T1000 (cell line): ENCODE results near the gene INPP4B.
"Not testable (repeated sequence)": the region's sequence is repeated elsewhere in the genome, so short reads cannot be mapped to it uniquely, and the experiment has no call there.

ENCODE experiments used
- DNase-seq: peaks from one replicate; lab custom pipeline; 2025; ENCODE audit warnings: mixed read lengths; lab: John Stamatoyannopoulos, UW

Gene INPP4B

DNA sequence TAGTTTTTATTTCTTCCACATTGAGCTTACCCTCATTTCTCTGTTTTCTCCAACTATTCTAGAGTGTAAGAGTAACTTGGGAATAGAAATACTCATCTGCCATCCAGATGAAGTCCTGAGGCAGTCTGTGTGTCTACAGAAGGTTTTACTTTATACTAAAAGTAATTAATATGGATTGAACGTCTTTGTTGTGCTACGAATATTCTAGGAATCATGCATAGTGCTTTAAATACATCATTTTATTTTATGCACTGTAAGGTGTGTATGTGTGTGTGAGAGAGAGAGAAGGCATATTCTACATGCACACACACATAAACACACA, 305.7 kb downstream of the INPP4B start:
- DNase-seq: no peak

DNA sequence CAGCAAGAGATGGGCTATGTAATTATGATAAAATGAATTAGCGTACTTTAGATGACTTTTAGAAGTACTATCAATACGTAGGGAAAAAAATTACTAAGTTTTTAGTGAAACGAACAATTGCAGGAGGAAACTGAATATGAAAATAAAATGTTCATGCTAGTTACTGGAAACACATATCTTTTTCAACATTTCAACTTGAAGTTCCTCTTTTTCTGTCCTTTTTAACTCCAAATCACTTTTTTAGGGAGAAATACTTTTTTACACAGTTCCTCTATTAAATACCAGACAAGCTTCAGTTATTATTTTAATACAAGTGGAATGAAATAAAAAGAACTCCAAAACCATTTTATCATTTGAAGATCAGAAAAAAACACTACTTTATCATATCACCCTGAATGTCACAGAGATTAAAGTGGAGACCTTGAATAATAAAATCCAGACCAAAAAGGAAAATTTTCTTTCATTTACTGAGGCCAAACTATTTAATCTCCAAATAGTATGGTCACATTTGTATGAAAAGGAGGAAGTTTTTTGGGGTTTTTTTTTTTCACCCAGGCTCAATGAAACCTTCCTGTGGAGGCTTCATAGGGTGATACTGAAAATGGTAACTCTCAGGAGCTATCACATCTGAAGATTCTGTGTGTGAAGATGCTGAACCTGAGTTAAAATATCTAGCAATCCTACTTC, 306.2 kb downstream of the INPP4B start:
- no peak for DNase-seq

DNA sequence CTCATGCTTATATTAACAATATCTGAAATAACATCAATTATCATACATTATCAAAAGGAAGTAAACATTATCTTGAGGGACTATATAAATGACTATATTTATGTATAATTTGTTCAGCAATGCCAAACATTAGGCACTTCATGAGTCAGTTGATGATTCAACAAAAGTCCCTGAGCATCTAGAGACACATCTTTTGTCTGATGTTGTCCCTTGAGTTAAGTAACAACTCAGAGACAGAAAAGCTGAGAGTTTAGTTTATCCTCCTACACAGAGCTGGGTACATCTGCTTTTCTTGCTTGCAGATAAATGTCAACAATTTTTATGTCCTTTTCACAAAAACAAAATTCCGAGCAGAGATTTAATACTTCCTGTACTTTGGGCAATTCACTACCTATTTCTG, 311.1 kb downstream of the INPP4B start:
- DNase-seq: no peak

DNA sequence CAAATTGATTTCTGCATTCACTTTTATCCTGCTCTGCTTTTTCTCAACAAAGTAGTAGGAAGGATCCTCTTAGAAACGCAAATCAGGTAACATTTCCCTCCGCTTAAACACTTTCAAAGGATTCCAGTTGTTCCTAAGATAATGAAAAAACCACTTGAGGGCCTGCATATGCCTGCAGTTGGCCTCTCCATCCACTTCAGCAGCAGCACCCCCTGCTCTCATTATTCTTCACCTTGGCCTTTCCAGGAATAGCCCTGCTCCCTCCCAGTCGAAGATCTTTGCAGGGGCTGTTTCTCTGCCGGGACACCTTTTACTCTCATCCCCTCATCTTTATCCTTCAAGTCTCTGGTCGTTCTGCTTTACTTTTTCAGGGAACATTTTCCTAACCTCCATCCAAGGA, 314.0 kb downstream of the INPP4B start:
- DNase-seq: no peak

DNA sequence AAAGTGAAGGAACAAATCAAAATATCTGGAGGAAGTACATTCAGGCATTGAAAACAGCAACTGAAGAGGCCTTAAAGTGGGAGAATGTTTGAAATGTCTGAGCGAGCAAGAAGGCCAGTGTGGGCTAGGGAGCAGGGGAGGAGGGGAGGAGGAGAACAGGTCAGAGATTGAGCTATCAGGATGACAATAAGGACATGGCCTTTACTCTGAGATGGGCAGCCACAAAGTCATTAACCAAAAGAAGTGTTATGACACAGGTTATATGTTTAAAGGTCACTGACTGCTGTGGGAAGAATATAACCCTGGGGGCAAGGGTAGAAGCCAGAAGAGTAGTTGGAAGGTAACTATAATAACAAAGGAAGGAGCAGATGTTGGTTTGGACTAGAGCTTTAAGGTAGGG, 315.4 kb downstream of the INPP4B start:
- DNase-seq: no peak

DNA sequence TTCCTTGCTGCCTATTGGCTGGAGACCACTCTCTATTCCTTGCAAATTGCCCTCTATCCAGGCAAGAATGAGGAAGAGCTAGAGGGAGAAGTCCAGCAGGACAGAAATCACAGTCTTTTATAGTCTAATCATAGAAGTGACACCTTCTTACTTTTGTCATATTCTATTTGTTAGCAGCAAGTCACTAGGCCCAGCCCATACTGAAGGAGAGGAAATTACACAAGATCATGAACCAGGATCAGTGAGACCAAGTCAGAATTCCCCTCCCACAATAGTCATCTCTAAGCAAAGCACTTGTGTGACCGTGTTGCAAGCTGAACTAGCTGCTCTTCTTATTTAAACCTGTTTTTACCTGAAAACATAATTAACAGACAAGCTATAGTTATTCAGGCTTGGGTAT, 317.7 kb downstream of the INPP4B start:
- DNase-seq: no peak

DNA sequence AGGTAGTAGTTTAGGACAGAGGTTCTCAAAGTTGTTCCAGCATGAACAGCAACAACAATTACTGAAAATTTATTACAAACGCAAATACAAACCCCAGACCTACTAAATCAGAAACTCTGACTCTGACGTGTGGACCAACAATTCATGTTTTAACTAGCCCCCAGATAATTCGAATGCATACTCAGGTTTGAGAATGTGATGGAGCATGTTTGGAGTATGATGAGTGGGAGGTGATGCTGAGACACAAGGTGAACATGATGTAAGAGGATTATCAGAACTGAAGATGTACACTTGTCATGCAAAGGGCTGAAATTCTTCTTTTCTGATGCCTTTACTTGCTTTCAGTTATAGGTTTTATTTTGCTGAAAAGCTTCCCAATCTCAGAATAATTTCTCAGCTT, 323.0 kb downstream of the INPP4B start:
- DNase-seq: no peak

DNA sequence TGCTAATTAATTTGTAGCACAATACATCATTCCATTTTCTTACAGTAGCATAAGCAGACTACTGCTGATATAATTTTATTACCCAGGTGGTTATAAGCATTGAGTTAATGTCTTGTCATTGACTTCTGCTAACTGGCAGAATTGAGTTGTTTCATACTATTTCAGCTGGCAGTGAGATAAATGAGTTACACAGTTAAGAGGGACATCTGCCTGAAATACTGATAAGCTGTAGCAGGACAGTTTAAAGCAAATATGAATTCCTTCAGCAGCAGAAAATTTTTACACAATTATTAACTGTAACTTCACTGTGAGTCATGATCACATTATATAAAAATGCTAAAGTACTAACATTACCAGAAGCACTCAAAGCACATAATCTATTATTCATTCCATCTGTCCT, 326.8 kb downstream of the INPP4B start:
- no peak for DNase-seq

DNA sequence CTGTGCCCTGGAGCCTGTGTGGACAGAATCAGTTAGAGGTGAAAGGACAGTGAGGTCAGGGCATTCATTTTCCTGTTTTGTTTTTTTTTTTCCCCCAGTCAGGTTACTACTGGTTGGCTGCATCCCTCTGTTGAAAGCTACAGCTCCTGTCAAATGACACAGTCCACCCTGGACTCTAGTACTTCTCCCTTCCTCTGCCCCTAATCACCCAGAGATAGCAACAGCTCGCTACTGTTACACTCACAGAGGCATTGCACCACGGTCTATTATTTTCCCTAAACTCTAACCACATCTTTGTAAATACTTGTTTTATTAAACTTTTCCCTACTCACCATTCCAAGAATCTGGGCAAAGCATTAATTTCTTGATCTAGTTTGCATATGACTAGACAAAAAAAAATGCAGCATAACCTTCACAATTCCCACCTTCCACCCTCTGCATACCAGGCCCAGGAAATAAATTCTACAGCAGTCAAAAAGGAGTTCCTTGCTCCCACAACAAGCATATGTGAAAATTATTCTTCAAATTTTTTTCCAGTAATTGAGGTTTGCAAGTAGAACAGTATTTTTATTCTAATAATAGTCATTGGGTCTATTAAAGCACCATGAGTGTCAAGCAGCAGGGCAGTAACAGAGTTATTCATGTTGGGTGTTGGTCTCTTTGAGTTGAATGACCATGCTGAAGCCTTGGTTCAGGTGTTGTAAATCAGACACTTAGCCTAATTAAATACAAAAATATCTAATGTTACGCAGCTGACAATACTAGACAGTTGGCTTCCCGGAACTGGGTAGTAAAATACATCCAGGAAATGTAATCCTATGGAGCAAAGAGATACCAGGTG, 329.2 kb downstream of the INPP4B start:
- DNase-seq: no peak

DNA sequence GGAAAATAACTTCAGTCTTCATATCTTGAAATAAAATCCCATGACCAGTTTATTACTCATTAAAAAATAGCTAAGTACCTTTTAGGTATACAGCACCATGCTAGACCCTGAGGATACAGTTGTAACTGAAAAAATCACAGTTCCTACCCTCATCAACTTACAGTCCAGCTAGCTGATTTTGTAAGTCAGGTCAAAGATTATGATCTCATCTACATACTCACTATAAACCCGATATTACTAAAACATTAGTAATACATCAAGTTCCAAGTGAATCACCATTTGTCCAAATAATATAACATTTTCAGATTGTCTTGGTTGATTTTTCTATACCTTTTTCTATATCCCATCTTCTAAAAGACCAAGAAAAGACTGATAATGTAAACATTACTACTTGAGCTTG, 333.9 kb downstream of the INPP4B start:
- no peak for DNase-seq

DNA sequence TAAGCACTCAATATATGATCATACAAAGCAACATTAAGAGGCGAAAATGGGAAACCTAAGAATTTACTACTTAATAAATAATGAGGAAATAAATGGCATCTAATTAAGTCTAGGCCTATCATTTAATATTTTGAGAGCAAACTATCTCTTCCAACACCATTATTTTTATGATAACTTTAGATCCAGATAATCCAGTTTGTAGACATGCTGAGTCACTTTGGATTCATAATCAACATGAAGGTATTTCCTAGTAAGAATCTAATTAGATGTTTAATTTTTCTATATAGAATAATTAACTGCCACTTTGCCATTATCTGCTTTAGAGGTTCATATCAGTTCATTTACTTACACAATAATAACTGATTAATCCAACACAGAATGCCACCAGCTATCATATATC, 336.2 kb downstream of the INPP4B start:
- no peak for DNase-seq

DNA sequence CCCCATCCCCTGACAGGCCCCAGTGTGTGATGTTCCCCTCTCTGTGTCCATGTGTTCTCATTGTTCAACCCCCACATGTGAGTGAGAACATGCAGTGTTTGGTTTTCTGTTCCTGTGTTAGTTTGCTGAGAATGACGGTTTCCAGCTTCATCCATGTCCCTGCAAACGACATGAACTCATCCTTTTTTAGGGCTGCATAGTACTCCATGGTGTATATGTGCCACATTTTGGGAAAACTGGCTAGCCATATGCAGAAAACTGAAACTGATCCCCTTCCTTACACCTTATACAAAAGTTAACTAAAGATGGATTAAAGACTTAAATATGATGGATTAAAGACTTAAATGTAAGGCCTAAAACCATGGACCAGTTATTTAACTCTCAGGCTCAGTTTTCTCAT, 336.7 kb downstream of the INPP4B start:
- not testable (repeated sequence) for DNase-seq

DNA sequence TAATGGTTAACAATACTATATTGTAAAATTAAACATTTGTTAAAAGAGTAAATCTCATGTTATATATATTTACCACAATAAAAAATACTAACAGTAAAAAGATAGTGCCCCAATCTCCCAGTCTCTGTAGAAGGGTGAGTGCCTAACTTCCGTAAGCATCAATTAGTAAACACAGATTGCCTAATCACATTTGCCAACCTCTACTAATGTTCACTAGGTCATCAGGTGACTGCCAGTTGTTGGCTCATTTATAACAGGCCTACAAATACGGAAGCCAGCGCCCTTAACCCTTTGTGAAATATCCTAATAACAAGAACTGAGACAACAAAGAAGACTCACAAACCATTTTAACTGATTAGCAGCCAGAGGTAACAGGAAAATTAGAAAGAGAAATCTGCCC, 345.1 kb downstream of the INPP4B start:
- no peak for DNase-seq

DNA sequence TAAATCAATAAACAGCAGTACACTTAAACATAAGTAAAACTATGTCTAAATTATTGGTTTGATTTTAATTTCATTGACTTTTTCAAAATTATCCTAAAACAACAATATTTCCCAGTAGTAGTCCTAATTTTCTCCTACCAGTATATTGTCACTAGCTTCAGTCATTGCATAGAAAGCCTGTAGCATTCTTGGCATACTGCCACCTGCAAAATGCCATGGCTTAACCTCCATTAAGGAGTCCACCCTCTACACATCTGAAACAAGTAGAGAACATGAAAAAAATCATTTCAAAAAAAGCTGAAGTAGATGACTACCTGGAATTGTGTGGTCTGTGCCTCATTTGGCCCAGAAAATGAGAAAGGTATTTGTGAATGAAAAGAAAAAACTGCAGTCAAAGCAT, 348.5 kb downstream of the INPP4B start:
- no peak for DNase-seq

DNA sequence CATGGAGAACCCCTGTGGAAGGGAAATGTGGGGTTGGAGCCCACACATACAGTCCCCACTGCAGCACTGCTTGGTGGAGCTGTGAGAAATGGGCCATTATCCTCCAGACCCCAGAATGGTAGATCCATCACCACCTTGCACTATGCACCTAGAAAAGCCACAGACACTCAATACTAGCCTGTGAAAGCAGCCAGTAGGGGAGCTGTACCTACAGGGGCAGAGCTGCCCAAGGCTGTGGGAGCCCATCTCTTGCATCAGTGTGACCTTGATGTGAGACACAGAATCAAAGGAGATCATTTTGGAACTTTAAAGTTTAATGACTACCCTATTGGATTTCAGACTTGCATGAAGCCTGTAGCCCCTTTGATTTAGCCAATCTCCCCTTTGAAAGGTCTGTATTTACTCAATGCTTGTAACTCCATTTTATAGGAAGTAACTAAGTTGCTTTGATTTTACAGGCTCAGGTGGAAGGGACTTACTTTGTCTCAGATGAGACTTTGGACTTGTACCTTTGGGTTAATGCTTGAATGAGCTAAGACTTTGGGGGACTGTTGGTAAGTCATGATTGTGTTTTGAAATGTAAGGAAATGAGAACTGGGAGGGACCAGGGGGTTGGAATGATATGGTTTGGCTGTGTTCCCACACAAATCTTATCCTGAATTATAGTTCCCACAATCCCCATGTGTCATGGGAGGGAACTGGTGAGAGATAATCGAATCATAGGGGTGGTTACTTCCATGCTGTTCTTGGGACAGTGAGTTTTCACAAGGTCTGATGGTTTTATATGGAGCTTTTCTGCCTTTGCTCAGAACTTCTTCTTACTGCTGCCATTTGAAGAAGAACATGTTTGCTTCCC, 352.6 kb downstream of the INPP4B start:
- DNase-seq: no peak

DNA sequence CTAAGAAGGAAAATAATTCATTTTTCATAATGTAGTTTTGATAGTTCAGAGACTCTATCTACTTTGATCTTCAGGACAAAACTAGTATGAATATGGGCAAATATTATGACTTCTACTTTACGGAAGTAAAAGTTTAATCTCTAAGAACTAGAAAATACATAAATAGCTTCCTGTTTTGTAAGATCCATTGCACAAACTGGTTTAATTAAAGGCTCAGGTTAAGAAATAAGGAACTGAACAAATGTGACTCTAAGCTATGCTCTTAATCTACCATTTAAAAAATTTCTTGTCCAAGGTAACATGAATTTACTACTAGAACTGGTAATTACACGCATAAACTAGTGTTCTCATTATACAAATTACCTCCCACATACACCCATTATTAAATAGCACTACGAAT, 360.6 kb downstream of the INPP4B start:
- no peak for DNase-seq

DNA sequence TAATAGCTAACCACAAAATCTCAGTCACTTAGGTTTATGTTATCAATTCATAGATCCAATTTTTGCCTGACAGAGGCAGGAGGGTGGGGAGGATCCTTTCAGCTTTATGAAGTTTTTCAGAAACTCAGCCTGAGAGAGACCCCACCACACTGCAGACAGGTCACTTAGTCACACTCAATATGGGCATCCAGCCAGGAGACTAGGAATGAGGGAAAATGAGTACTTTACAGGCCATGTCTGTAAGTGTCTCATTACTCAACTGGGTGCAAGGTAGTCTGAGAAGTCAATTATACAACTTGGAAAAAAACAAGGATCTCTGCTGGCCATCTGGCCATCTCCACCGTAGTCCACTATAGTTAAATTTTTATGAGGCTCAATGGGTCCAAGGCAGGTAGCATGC, 365.9 kb downstream of the INPP4B start:
- DNase-seq: no peak

DNA sequence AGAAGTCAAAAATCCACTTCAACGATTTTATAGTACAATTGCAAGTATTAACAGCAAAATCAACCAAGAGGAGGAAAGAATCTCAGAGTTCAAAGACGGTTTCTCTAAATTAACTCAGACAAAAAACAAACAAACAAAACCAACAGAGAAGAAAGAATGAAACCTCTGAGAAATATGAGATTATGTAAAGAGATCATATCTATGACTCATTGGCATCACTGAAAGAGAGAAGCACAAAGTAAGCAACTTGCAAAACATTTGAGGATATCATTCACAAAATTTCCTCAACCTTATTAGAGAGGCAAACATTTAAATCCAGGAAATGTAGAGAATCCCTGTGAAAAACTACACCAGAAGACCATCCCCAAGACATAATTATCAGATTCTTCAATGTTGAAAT, 370.4 kb downstream of the INPP4B start:
- DNase-seq: no peak

DNA sequence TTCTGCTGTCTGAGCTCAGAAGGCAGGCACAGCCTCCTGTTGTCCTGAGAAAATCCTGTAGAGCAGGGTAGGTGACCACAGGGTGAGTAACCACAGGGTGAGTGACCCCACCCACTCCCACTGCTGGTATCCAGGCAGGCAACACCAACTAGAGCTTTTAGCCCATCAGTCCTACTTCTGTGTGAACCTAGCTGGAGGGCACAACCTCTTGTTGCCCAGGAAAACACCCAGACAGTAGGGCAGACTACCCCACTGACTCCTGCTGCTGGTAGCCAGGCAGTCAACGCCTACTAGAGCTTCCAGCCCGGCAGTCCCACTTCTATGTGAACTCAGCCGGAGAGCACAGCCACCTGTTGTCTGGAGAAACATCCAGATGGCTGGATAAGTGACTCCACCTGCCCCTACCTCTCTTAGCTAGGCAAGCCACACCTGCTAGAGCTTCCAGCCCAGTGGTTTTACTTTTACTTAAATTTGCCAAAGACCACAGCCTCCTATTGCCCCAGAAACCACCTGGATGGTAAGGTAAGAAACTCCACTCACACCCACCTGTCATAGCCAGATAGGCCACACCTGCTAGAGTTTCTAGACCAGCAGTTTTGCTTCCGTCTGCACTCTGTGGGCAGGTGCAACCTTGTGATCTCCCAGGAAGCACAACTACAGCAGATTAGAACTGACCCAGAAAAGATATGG, 371.6 kb downstream of the INPP4B start:
- DNase-seq: no peak

DNA sequence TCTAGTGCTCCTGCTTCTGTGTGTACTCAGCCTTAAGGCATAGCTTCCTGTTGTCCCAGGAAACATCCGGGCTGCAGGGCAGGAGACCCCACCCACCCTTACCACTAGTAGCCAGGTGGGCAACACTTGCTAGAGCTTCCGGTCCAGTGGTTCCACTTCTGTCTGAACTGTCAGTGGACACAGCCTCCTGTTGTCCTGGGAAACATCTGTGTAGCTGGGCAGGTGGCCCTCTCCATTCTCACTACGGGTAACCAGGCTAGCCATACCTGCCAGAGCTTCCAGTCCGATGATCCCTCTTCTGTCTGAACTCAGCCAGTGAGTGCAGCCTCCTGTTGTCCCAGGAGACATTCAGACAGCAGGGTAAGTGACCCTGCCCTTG, 372.2 kb downstream of the INPP4B start:
- no peak for DNase-seq

DNA sequence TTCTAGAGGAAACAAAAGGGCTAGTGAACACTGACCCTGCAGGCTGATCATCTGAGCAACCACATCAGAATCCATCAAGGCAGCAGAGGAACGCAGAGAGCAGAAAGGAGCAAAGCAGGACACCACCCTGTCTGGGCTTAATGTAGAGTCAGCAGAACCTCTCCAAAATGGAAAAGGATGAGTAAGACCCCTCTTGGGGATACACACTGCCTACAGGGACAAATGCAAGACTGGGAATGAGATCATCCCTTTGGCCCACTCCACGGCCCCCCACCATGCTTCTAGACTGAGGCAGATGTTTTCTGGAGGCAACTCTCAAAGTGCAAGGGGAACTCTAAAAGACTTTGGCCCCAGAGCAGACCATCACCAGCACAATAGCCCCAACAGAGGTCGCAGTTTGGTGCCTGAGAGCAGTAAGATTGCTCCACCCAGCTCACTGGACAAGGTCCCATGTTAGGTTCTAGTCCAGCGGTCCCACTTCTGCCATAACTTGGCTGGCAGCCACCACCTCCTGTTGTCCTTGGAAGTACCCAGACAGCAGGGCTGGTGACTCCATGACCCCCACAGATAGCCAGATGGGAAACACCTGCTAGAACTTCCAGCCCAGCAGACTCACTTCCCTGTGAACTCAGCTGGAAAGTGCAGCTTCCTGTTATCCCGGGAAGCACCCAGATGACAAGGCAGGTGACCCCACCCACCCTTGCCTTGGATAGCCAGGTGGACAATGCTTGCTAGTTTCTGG, 372.7 kb downstream of the INPP4B start:
- DNase-seq: no peak

DNA sequence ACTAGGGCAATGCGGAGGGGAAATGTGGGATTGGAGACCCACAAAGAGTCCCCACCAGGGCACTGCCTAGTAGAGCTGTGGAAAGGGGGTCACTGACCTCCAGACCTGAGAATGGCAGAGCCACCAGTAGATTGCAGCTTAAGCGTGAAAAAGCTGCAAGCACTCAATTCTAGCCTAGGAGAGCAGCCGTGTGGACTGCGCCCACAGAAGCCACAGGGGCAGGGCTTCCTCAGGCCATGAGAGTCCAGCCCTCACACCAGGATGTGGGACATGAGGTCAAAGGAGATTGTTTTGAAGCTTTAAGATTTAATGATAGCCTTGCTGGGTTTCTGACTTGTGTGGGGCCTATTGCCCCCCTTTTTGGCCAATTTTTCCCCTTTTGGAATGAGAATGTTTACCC, 379.0 kb downstream of the INPP4B start:
- DNase-seq: no peak
